SK-N-DZ (cell line): ENCODE measurements around the gene NISCH.

ENCODE experiments used
- DNase-seq: peaks from one replicate; pipeline ENCODE4 v3.0.0-alpha.2; 2015; ENCODE audit warnings: low spot score

NISCH gene

DNA sequence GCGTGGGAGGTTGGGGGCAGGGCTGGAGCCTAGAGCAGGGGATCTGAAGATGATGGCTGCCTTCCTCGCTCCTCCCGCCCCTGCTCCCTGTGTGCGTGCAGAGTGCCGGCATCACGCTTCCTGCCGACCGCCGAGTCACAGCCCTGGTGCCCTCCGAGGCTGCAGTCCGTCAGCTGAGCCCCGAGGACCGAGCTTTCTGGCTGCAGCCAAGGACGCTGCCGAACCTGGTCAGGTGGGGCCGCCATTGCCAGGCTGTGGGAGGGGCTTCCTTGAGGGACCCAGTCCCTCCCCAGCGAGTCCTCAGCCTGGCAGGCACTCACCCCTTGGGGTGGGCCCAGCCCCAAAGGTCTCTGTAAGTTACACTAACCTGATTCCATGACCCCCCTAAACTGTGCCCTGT lies 57.3 kb downstream of the NISCH start:
- DNase-seq = no peak

DNA sequence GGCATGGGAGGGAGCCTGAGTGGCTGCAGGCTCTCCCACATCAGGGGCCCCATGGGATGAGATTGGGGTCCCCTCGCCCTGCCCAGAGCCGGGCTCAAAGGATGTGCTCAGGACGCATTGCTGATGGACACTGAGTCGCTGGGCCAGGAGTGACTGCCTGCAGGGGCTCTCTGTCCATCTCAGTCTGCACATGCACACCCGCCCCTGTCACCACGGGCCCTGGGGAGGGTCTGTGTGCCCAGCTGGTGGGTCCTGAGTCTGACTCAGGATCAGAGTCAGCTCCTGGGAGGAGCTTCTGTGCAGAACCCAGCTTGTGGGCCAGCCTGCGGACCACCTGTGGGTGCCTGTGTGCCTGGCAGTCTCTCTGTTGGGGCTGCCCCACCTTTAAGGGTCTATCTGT lies 57.9 kb downstream of the NISCH start:
- no peak for DNase-seq

DNA sequence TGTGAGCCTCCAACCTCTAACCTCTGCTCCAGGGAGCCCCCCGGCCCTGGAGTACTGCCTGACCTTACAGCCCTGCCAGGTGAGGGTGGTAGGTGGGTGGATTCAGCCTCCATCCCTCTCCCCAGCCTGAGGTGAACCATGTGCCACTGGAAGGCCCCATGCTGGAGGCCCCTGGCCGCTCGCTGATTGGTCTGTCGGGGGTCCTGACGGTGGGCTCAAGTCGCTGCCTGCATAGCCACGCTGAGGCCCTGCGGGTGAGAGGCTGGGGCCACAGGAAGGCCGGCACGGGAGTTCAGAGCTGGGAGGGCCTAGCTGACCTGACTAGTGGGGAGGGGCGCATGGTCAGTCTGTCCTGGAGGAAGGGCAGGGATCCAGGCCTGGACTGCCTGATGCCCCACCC lies 59.2 kb downstream of the NISCH start:
- DNase-seq = no peak

DNA sequence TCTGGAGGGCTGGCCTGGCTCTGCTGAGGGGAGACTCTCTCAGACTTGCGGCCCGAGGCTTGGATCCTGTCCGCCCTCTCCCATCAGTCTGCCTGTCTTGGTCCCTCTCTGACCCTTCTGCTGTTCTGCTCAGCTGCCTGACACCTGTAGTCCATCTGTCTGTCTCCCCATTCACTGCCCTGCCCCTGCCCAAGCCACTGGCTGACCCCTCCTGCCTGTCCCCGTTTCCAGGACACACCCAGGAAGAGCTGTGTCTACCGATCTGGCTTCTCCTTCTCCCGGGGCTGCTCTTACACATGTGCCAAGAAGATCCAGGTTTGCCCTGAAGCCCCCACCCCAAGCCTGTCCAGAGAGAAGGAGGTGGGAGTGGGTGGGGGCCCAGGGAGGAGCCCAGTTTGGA lies 59.8 kb downstream of the NISCH start:
- no peak for DNase-seq

GRCh38 chr3:52516509-52517195 lies 61.2 kb downstream of the NISCH start:
- no peak for DNase-seq

GRCh38 chr3:52517796-52518722 lies 62.7 kb downstream of the NISCH start:
- DNase-seq = no peak

GRCh38 chr3:52518723-52519444 lies 63.5 kb downstream of the NISCH start:
- no peak for DNase-seq

- no peak for DNase-seq
Observed at GRCh38 chr3:52519445-52520140, 64.2 kb downstream of the NISCH start.

DNA sequence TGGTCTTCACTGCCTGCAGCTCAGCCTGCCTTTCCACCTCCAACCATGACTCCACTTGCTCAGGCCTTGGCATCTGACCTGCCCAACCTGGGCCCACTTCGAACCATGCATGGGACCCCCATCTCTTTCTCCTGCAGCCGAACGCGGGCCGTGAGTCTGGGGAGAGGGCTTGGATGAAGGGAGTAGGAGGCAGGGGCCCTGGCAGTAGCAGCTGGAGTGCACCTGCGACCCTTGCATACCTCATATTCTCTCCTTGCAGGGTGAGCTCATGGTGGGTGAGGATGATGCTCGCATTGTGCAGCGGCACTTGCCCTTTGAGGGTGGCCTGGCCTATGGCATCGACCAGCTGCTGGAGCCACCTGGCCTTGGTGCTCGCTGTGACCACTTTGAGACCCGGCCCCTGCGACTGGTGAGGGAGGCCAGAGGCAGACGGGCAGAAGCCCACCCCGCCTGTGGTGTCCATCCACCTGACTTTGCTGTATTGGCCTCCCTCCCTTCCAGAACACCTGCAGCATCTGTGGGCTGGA lies 64.8 kb downstream of the NISCH start:
- DNase-seq = no peak

DNA sequence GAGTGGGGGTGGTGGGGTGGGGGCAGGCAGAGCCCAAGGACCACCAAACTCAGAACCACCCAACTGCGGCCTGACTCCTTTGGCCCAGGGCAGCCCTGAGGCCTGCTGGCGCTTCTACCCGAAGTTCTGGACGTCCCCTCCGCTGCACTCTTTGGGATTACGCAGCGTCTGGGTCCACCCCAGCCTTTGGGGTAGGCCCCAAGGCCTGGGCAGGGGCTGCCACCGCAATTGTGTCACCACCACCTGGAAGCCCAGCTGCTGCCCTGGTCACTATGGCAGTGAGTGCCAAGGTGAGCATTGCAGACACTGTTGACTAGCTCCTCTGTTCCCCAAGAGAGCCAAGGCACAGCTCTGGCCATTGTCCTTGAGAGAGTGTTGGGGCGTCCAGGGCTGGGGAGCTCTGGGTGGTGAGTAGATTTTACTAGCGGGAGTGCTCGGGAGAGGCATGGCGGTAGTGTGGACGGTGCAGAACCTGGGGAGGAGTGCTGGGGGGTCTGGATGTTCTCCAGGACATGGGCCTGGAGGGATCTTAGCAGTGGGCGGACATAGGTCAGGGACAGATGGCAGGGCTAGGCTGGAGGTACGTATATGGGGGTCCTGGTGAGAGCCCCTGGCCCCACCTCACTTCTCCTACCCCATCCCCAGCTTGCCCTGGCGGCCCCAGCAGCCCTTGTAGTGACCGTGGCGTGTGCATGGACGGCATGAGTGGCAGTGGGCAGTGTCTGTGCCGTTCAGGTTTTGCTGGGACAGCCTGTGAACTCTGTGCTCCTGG lies 65.5 kb downstream of the NISCH start:
- DNase-seq = no peak

DNA sequence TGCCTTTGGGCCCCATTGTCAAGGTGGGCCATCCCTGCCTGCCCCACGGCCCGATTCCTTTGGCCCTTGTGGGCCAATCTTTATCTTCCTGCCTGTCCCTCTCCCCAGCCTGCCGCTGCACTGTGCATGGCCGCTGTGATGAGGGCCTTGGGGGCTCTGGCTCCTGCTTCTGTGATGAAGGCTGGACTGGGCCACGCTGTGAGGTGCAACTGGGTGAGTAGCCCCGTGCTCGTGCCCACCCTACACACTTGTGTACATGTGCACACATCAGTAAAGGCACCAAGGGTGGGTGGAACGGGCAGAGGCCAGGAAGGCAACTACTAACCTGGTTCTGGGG lies 66.1 kb downstream of the NISCH start:
- DNase-seq = no peak

GRCh38 chr3:52521881-52522650 lies 66.7 kb downstream of the NISCH start:
- DNase-seq = no peak

DNA sequence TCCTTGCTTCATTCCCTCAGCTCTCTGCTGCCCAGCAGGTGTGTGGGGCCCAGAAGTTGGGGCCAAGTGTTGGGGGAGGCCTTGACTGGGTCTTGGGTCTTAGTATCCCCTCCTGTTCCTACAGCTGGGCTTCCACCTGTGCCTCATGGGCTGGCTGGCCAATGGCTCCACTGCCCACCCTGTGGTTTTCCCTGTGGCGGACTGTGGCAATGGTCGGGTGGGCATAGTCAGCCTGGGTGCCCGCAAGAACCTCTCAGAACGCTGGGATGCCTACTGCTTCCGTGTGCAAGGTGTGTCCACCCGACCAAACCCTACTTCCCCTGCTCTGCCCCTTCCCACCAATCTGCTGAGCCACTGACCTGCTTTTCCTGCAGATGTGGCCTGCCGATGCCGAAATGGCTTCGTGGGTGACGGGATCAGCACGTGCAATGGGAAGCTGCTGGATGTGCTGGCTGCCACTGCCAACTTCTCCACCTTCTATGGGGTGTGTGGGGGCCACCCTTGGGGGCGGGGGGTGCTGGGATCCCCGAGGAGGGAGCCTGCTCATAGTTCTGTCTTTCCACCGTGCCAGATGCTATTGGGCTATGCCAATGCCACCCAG lies 67.3 kb downstream of the NISCH start:
- no peak for DNase-seq

GRCh38 chr3:52523386-52524257 lies 68.2 kb downstream of the NISCH start:
- no peak for DNase-seq

GRCh38 chr3:52524258-52524751 lies 68.9 kb downstream of the NISCH start:
- DNase-seq = no peak

DNA sequence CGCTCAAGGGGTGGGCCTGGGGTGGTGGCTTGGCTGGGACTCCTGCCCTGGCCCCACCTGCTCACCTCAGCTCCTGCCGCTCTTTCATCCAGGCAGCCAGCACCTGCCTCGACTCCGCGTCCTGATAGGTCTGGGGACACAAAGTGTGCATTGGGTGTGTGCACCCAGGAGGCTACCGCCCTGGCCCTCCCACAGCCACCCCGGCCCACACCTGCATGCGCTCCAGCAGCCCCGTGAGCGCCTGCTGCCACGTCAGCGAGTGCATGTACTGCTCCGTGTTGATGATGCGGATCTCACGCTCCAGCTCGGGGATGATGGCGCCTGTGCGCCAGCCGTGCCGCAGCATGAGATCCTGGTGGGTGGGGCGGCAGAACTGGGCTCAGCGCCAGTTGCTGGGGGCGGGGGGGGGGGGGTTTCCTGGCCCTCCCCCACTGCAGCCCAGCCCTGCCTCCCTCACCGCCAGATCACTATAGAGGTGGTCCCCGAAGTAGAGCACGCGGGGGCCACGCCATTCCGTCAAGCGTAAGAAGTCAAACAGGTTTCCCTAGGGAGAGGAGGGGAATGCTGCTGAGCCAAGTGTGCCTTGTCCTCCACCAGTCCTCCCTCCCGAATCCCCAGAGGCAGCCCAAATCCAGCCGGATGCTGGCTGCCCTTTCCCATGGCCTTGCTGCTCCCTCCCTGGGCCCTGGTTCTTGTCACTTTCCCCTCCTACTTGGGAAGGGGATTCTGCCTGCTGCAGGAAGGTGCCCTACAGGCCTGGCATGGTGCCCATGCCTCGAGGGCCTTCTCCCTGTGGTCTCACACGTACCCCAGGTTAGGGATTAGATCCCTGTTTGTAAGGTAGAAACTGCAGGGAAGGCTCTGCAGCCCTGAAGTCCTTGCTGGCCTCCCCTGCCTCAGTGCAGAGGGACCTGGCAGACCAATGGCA lies 69.6 kb downstream of the NISCH start:
- no peak for DNase-seq
